GM20431 (cell line): ENCODE measurements around the gene PLD4.
"Not testable (repeated sequence)": the region's sequence is repeated elsewhere in the genome, so short reads cannot be mapped to it uniquely, and the experiment has no call there.

Experiments used
- in situ Hi-C: fragments of 300-500 bp; cut with MseI, MboI; formaldehyde crosslinking; loops from one replicate; pipeline ENCODE4 v1.15.0; 2020; ENCODE audit warnings: low sequenced_read_pairs; ENCODE audit not compliant: unreplicated experiment

PLD4 gene

DNA sequence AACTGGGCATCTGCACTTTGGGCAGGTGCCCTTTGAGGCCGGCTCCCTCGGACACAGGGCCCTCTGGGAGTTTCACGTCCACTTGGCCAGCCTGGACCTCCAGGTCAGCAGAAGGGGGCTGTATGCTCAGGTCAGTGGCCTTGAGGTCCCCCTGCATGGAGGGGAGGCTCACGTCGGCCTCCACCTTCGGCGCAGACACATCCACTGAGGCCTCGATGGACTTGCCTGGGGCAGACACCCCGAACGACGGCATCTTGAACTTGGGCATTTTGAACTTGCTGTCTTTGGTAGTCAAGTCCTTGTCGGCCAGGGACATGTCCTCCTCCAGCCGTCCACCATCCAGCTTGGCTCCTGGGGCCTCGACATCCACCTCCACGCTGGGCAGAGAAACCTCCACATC lies 26.0 kb downstream of the PLD4 start:
- in situ Hi-C loops = not testable (repeated sequence)

DNA sequence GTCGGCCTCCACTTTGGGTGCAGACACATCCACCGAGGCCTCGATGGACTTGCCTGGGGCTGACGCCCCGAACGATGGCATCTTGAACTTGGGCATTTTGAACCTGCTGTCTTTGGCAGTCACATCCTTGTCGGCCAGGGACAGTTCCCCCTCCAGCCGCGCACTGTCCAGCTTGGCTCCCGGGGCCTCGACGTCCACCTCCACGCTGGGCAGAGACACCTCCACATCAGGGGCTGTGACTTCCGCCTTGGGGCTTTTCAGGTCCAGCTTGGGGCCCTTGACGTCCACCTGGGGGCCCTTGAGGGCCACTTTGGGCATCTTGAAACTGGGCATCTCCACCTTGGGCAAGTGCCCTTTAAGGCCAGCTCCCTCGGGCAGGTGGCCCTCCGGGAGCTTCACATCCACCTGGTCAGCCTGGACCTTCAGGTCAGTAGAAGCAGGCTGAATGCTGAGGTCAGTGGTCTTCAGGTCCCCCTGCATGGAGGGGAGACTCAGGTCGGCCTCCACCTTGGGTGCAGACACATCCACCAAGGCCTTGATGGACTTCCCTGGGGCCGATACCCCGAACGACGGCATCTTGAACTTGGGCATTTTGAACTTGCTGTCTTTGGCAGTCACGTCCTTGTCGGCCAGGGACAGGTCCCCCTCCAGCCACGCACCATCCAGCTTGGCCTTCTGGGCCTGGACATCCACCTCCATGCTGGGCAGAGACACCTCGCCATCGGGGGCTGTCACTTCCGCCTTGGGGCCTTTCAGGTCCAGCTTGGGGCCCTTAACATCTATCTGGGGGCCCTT lies 27.4 kb downstream of the PLD4 start:
- in situ Hi-C loops = not testable (repeated sequence)

DNA sequence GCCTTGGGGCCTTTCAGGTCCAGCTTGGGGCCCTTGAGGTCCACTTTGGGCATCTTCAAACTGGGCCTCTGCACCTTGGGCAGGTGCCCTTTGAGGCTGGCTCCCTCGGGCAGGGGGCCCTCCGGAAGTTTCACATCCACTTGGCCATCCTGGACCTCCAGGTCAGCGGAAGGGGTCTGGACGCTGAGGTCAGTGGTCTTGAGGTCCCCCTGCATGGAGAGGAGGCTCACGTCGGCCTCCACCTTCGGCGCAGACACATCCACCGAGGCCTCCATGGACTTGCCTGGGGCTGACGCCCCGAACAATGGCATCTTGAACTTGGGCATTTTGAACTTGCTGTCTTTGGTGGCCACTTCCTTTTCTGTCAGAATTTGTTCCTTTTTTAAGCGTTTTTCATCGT lies 28.4 kb downstream of the PLD4 start:
- in situ Hi-C loops = no loop called here

DNA sequence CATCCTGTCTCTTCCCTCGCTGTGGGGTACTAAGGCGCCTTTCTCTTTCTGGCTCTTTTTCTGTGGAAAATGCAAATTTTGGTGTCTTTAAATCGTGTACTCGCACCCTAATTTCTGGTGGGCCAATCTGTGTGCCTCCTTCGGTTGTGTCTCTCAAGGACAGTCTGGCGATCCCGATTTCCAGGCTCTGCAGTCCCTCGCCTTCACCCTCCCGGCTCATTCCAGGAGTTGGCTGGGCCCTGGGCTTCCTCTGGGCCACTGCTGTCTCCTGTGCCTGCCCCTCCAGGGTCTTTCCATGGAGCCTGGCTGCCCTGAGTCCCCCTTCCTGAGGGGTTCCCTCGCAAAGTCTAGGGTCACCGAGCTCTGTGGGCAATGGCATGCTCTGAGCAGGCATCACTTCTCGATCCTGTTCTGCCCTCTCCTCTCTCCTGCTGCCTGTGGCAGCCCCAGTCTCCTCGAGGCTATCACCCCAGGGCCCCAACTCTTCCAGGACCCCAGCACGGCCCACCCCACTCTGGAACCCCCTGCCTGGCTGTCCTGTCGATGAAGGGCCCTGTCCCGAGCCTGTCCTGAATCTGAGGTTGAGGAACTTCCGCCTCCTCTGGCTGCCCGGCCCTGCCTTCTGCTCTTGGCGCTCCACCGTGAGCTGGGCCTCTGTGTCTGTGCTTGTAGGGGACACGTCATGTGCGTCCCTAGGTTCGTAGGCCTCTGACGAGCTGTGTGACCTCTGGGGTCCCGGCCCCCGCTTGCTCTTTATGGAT lies 29.4 kb downstream of the PLD4 start:
- in situ Hi-C loops = no loop called here

DNA sequence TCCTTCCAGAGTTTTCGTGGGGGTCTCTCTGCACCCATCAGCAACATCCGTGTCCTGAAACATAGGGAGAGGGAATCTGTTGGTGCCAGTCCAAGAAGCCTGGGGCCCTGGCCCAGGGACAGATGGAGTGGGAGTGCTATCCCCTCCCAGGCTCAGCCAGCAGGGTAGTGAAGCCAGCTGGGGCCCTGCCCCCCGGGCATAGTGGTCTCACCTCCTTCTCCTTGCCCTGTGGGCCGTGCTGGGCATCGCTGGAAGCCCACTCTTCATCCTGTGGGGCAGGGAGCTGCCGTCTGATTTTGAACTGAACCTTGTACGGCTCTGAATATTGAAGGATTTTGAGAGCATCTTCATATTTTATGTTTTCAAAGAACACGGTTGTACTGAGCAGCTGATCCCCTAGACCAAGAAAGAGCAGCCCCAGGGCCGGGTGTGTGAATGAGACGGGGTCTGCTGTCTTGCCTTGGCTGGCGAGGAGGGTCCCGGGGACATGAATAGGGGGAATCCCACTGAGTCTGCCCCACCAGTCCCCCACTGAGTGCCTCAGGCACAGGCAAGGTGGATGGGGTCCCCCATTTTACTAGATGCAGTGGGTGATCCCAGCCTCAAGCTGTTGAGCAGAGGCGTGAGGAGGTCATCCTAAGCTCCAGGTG lies 30.2 kb downstream of the PLD4 start:
- in situ Hi-C loops = no loop called here

DNA sequence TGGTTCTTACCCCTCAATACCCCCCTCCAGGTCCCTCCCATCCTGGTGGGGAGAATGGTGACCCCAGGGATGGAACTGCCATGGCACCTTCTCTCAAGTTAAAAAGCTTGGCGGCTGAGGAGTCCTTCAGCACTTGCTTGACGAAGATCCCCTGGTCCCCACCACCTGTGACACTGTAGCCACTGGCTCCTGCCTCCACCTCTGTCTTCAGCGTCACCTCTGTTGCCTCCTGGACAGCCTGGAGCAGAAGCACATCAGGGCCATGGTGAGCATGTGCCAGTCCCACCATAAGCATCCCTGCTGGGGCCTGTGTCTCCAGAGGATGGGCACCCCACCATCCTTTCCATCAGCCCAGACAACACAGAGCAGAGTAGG lies 30.7 kb downstream of the PLD4 start:
- in situ Hi-C loops = no loop called here

DNA sequence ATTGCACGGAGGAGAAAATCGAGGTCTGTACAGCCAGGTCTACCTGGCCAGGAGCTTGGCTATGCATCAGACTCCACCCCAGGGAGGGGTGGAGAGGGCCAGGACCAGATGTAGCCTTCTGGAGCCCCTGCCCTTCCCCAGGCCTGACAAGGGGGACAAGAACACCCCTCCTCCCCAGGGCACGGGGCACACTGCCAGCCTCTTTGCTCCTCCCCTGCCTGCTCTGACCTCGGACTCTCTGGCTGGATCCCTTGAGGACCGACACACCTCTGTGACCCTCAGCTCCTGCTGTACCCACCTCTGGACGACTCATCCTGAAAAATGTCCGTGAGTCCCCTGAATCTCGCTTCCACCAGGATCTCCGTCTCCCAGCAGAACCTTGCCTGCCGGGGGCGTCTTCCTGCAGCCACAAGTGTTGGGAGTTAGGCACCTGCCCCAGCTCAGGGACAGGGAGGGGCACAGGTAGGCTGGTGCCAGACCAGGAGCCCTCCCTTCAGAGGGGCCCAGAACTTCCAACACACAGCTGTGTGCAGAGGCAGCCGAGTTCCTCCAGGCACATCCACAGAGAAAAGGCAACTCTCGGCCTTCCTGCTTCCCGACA lies 31.7 kb downstream of the PLD4 start:
- in situ Hi-C loops = no loop called here

DNA sequence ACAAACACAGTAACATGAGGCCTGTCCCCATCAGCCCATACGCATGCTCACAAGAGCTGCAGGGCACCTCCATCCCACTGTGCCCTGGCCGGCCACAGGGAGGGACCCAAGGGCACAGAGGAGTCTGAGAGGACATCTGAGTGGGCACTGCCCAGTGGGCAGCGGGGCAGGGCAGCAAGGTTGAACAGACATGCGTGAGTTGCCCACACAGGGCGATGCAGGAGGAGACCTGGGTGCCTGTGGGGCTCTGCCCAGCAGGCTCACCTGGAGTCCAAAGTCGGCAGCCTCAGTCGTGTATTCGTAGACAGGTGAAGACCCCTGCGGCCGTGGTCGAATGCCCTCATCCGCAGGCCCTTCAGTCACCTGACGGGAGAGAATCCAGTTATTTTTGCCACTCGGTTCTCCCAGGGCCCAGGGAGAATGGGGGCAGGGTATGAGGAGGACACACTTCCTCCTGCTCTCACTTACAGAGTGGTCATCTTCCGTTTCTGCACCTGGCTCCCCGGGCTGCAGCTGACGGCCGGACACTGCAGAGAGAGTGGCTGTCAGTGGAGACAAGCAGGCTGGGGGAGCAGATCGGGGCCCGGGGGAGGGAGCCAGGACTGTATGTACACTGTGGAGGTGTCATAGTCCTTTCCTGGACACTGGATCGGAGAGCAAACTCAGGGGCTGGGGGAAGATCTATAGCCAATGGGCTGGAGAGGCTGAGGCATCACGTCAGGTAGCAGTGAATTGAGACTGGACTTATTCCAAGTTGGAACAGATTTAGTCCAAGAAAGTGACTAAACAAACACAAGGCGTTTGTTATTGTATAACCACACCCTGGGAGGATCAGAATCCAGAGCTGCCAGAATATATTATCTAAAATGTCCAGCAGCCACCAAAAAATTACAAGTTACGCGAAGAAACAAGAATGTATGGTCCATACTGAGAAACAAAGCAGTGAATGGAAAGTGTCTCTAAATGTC lies 32.8 kb downstream of the PLD4 start:
- in situ Hi-C loops = no loop called here

DNA sequence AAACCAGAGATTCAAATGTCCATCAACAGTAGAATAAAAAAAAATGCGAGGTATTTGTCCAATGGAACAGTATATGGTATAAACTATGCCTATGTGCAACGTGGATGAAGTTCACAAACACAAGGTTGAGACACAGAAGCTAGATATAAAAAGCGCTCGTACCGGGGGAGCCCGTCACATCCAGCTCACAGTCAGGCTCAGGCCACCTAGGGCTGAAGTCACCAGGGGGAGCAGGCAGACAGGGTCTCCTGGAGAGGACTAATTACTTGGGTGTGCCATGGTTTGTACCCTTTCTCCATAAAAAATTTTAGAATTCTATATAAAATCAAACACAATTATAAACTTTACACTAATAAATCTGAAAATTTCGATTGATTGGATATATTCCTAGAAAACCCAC lies 39.9 kb downstream of the PLD4 start:
- in situ Hi-C loops = no loop called here

DNA sequence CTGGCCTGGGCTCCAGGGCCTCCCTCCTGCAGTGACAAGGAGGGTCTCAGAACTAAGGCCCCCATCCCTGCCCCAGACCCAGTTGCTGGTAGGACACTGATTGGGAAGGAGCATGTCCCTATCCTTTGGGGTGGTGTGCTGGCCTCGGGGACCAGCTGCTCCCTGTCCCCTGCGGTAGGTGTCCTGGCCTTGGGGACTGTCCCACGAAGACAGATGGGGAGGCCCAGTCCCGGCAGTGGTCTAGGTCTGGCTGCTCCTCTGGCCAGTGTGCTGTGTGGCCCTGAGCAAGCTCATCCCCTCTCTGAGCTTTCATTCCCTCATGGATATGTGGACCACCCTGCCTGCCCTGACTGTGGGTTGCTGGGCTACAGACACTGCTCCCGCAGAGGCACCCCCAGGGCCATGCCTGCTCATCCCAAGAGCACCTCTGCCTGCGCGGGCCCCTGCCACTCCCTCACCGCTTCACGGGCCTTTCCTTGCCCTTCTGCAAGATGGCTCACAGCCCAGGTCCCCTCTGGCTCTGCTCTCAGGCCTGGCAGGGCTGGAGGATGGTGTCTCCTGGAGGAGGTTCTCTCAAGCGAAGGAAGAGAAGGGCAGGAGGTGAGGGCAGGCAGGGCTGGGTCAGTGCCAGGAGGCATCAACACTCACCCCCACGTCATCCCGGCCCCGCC lies 41.0 kb downstream of the PLD4 start:
- in situ Hi-C loops = no loop called here

DNA sequence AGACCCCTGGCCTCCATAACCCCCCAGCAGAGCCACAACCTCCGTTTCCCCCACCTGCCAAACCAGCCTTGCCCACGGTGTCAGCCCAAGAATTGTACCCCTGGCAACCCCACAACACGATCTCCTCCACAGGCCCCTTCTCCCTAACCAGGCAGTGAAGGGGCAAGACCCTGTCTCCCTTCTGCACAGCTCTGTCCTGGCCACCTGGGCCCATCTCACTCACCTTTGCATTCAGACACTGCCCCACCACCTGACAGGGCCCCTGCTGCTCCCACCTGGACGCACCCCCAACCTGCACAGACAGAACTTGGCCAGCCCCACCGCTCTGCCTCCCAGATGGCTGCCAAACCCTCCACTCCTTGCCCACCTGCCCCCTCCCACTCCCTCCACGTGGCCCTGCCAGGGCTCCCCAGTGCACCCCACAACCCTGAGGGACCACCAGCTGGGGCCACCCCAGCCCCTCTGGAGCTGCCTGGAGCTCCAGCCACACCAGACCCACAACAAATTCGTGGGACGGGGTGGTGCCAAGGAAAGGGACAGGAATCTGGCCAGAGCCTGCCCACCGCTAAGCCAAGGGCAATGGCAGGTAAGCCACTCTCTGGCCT lies 41.7 kb downstream of the PLD4 start:
- in situ Hi-C loops = no loop called here

DNA sequence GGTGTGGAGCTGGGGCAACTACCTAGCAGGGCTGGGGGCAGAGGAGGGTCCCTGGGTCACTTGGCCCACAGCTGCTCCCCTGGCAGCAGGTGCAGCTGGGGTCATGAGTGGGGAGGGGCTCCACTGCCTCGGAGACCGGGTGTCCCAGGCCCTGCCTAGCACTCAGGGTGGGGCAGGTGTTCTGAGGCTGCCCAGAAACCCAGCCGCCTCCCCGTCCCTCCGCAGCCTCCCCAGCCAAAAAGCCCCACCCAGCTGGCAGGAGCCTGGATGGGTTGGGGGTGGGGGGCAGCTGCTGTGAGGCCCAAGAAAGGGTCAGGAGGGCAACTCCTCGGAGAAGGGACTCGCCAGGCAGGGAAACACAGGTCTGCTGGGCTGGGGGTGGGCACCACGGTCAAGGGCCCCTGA lies 42.3 kb downstream of the PLD4 start:
- in situ Hi-C loops = no loop called here

DNA sequence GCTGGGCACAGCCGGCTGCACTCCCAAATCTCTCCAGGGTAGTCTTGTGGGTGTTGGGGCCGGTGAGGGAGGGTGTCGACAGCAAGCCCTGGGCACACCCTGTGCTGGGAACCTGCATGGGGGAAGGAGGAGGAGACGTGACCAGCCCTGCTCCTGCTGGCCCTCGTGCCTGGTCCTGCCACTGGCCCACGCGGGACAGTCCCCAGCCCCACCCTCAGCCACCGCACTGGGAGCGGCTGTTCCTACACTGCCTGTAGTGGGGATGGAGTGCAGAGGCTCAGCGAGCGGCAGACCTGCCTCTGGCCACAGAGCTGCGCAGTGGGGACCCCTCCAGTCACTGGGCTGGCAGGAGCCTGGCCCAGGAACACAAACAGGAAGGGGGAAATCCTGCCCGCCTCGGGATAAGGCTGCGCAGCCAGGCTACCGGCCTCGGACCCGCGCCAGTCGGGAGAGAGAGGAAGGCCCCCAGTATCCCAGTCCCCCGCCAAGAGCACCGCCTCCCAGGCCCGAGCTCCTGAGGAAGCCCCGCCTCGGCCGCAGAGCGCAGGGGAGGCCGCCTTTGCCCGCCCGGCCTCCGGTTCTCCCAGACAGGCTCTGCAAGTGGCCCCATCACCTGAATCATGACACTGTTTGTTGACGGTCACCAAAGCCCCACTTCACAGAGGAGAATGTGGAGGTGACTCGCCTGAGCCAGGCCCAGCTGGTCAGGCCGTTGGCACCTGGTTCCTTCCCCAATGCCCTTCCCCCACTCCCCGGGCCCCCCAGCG lies 42.9 kb downstream of the PLD4 start:
- in situ Hi-C loops = no loop called here

DNA sequence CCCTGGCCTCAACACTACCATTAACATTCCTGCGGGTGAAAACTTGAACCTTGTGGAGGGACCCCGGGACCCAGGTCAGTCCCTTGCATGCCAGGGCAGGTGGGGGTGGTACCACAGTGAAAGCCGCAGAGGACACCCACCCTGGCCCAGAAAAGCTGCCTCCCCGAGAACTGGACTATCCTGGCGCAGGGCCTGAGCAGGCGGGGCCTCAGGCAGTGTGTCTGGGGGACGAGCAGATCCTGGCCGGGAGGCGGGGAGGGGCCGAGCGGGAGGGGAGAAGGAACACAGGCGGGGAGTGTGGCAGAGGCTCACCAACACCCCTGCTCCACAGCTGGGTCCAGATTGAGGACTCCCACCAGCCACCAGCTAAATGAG lies 43.5 kb downstream of the PLD4 start:
- in situ Hi-C loops = no loop called here

DNA sequence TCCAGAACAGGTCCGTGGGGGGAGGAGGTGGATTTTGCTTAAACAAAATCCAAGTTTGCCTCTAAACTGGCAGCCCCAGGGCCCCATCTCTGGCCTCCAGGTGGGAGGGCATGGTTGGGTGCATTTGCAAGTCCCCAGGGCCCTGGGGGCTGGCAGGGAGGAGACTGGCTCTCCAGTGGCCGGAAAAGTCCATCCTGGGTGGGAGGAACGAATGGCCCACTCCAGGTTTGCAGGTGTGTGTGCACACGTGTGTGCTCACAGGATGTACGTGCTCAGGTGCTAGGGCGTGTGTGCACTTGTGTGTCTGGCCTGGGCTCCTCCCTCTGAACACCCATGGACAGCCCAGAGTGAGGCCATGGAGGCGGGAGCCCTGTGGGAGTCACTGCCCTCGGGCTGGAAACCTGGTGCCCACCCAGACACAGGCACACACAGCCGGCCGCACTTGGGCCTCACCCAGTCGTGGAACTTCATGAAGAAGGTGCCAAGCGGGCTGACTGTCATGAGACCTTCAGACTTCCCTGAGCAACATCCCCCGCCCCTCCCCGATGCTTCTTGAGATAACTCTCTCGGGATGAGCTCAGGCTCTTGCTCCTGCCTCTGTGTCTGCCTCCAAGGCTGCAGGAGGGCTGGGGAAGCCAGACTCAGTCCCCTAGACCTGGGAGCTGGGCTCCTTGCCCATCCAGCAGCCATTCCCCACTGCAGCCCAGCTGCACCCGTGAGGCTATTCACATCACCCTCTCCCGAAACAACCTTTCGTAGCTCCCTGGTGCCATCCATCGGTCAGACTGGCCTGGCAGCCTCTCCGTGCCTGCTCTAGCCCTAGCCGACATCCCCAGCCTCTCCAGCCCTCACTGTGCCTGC lies 44.1 kb downstream of the PLD4 start:
- in situ Hi-C loops = no loop called here

DNA sequence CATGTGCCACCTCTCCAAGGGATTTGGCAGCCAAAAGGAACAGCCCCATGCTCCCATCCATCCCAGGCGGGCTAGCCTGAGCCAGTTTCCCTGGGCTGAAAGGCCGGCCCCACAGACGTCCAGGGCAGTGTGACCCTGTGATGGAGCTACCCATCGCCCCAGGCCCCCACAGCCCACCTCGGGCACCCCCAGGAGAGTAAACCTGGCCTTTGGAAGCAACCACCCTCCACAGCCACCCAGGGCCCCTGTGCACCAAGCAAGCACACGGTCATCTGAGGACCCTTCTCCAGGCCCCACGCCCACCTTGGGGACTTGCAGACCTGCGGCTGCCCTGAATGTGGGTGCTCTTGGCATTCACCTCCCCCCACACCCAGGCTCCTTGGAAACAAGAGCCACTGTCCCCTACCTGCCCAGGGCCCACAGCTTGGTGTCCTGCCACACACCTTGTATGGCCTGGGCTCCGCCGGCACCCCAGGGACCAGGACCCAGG lies 45.1 kb downstream of the PLD4 start:
- in situ Hi-C loops = loop anchor here (10.0 kb wide), 1 partner anchor 75 kb away; no protein-coding TSS in a partner anchor
